Parathyroid adenoma (tissue), 2 donors: ENCODE results near the gene ATF4.

Experiments used
- H2AFZ ChIP-seq: fragments of 300-600 bp; sonication (generic); one replicate; pipeline ENCODE4 v1.7.0; 2017; ENCODE audit warnings: antibody characterized with exemption, mild to moderate bottlenecking
- H3K27ac ChIP-seq: fragments of 300-600 bp; sonication (generic); one replicate; pipeline ENCODE4 v1.7.0; 2017
- H3K27me3 ChIP-seq: fragments of 300-600 bp; sonication (generic); one replicate; pipeline ENCODE4 v1.7.0; 2017; ENCODE audit warnings: low read length; ENCODE audit not compliant: control insufficient read depth, insufficient read depth
- H3K36me3 ChIP-seq: fragments of 300-600 bp; sonication (generic); one replicate; pipeline ENCODE4 v1.7.0; 2017; ENCODE audit warnings: low read length; ENCODE audit not compliant: control insufficient read depth, insufficient read depth
- H3K4me1 ChIP-seq: fragments of 300-600 bp; sonication (generic); one replicate; pipeline ENCODE4 v1.7.0; 2017; ENCODE audit warnings: control low read depth
- H3K4me2 ChIP-seq: fragments of 300-600 bp; sonication (generic); one replicate; pipeline ENCODE4 v1.7.0; 2017; ENCODE audit warnings: low read length
- H3K4me3 ChIP-seq: fragments of 300-600 bp; sonication (generic); one replicate; pipeline ENCODE4 v1.7.0; 2017; ENCODE audit warnings: low read depth, low read length
- H3K79me2 ChIP-seq: fragments of 300-600 bp; sonication (generic); one replicate; pipeline ENCODE4 v1.7.0; 2017; ENCODE audit warnings: control low read depth
- H3K9ac ChIP-seq: fragments of 300-600 bp; sonication (generic); one replicate; pipeline ENCODE4 v1.7.0; 2017; ENCODE audit warnings: mild to moderate bottlenecking
- H3K9me3 ChIP-seq: fragments of 300-600 bp; sonication (generic); one replicate; pipeline ENCODE4 v1.7.0; 2017; ENCODE audit warnings: low read length; ENCODE audit not compliant: control insufficient read depth
- CTCF ChIP-seq: fragments of 300-600 bp; sonication (generic); IDR thresholded peaks from one replicate; pipeline ENCODE4 v1.7.0; 2017; ENCODE audit warnings: antibody characterized with exemption, mild to moderate bottlenecking
- donor health status: primary hyperparathyroidism.

Gene ATF4

DNA sequence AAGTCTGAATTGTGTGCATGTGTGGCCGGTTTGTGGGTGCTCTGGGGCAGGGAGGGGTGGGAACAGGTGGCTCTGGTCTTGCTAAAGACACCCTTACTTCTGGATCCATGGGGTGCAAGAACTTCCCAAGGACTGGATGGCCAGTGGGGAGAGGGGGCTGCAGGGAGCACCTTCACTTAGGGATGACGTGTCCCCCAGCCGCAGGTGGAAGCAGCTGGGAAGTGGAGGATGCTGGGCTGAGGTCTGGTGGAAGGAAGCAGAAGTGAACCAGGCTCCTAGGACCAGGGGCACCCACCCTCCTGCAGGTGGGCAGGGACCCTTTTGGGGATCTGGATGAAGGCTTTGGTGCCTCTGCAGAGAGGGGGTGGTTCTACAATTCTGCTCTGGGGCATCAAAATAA lies 28.2 kb upstream of the ATF4 start:
- Histone ChIP-seq H3K9ac (no peak overlapping the region), H3K27ac (no peak overlapping the region), H3K4me2 (no peak overlapping the region), H3K4me3 (no peak overlapping the region), H3K9me3 (no peaks in the 10 kb centered on the region), H3K27me3 (no peaks in the 10 kb centered on the region), H3K4me1 (no peaks in the 10 kb centered on the region), H3K36me3 (no peaks in the 10 kb centered on the region), H2AFZ (no peak overlapping the region), H3K79me2 (no peaks in the 10 kb centered on the region)
- TF ChIP-seq CTCF: no peak

GRCh38 chr22:39493759-39494158 lies 26.6 kb upstream of the ATF4 start:
- Histone ChIP-seq H3K27me3 (no peaks in the 10 kb centered on the region), H3K27ac (no peak overlapping the region), H3K4me1 (no peaks in the 10 kb centered on the region), H3K79me2 (no peaks in the 10 kb centered on the region), H3K9me3 (no peaks in the 10 kb centered on the region), H3K4me2 (no peak overlapping the region), H3K36me3 (no peaks in the 10 kb centered on the region), H3K9ac (no peak overlapping the region), H3K4me3 (no peak overlapping the region), H2AFZ (no peak overlapping the region)
- TF ChIP-seq CTCF: no peak

DNA sequence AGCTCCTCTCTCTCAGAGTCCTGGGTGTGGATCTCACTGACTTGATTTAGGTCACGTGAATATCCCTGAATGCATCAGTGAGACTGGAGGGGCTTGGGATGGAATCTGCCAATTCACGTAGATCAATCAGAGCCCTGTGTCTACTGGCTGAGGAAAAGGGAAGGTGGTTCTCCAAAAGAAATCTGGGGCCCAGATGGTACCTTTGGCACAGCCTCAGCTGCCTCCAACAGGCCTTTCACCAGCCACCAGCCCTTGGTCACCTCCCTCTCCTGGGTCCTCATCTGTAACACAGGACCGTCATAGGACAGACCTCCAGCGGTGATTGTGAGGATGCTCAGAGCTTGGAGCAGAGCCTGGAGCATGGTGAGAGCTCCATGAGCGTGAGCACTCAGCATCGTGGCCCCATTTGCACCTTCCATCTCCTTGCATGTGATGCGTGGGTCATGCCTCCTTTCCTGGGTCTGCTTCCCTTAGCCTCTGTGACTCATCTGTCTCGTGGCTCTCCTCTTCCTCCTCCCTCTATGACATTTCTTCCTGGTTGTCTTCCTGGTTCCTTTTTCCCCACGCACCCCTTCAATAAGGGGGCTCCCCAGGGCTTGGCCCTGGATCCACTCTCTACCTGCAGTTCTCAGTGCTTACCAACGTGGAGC lies 25.8 kb upstream of the ATF4 start:
- no peak for TF ChIP-seq CTCF

GRCh38 chr22:39496131-39496838 lies 24.1 kb upstream of the ATF4 start:
- Histone ChIP-seq H3K9ac (no peak overlapping the region), H2AFZ (peak overlapping the region; percentile 74), H3K27ac (peak overlapping the region; percentile 22), H3K36me3 (no peaks in the 10 kb centered on the region), H3K4me3 (no peak overlapping the region), H3K4me1 (peaks cover 5% of the 10 kb centered on the region), H3K9me3 (no peaks in the 10 kb centered on the region), H3K79me2 (no peaks in the 10 kb centered on the region), H3K4me2 (no peak overlapping the region), H3K27me3 (no peaks in the 10 kb centered on the region)
- peak; percentile 74 for TF ChIP-seq CTCF

More for the DNA sequence above, 25.8 kb upstream of the ATF4 start:
- no peaks in the 10 kb centered on the region for H3K9me3 ChIP-seq
- no peaks in the 10 kb centered on the region for H3K27me3 ChIP-seq
- H3K4me1 ChIP-seq: no peaks in the 10 kb centered on the region
- H3K9ac ChIP-seq: no peak overlapping the region
- no peaks in the 10 kb centered on the region for H3K36me3 ChIP-seq
- no peak overlapping the region for H3K4me2 ChIP-seq
- H3K79me2 ChIP-seq: no peaks in the 10 kb centered on the region
- no peak overlapping the region for H2AFZ ChIP-seq
- H3K4me3 ChIP-seq: no peak overlapping the region
- no peak overlapping the region for H3K27ac ChIP-seq

GRCh38 chr22:39497429-39497828 lies 22.9 kb upstream of the ATF4 start:
- Histone ChIP-seq H3K27ac (no peak overlapping the region), H3K4me3 (no peak overlapping the region), H3K4me1 (peaks cover 11% of the 10 kb centered on the region)

More at GRCh38 chr22:39497429-39497828, 22.9 kb upstream of the ATF4 start:
- Histone ChIP-seq H3K9ac (no peak overlapping the region), H3K79me2 (no peaks in the 10 kb centered on the region), H3K4me2 (no peak overlapping the region), H3K36me3 (no peaks in the 10 kb centered on the region), H3K9me3 (no peaks in the 10 kb centered on the region), H2AFZ (no peak overlapping the region), H3K27me3 (no peaks in the 10 kb centered on the region)
- no peak for TF ChIP-seq CTCF
